Hematopoietic multipotent progenitor cell treated with erythropoietin and hydrocortisone succinate and interleukin-3 and kit ligand, for 8 days (in vitro differentiated cells): Measurements from ENCODE around the gene WASF1.
"Not testable (repeated sequence)": the region's sequence is repeated elsewhere in the genome, so short reads cannot be mapped to it uniquely, and the experiment has no call there.

Experiments used
- DNase-seq: peaks from one replicate; pipeline ENCODE4 v3.0.0-alpha.2; 2015

WASF1 gene

GRCh38 chr6:110085285-110085684 lies 94.2 kb downstream of the WASF1 start:
- DNase-seq, result no peak

- DNase-seq, result no peak
Measured at GRCh38 chr6:110083875-110084585, 95.4 kb downstream of the WASF1 start.

GRCh38 chr6:110075406-110075805 lies 104.1 kb downstream of the WASF1 start:
- no peak for DNase-seq

GRCh38 chr6:110073474-110073873 lies 106.0 kb downstream of the WASF1 start:
- DNase-seq, result not testable (repeated sequence)

- DNase-seq, result no peak
Measured at GRCh38 chr6:110068592-110068967, 110.9 kb downstream of the WASF1 start.

- DNase-seq, result no peak
Measured at GRCh38 chr6:110067837-110068591, 111.5 kb downstream of the WASF1 start.

- no peak for DNase-seq
Measured at GRCh38 chr6:110064744-110065524, 114.5 kb downstream of the WASF1 start.

- DNase-seq, result no peak
Measured at GRCh38 chr6:110063594-110064263, 115.7 kb downstream of the WASF1 start.

GRCh38 chr6:110055387-110055735 lies 124.1 kb downstream of the WASF1 start:
- no peak for DNase-seq

- no peak for DNase-seq
Measured at GRCh38 chr6:110054664-110055386, 124.6 kb downstream of the WASF1 start.

GRCh38 chr6:110053395-110054240 lies 125.9 kb downstream of the WASF1 start:
- DNase-seq, result peak; percentile 65

GRCh38 chr6:110050440-110050813 lies 129.0 kb downstream of the WASF1 start:
- no peak for DNase-seq
